HFF-Myc (cell line): Measurements from ENCODE around the gene DPH3.
A peak's percentile ranks its signal among the peaks of the same experiment; 100 is the strongest.

Experiments used
- DNase-seq: peaks from one replicate; pipeline ENCODE4 v3.0.0-alpha.2; 2011; ENCODE audit warnings: low read depth; ENCODE audit errors: extremely low read depth
- H3K4me3 ChIP-seq: replicated peaks from 2 replicates; pipeline ENCODE4 v1.5.1; 2011; ENCODE audit warnings: low read depth, mild to moderate bottlenecking, control low read depth, low read length
- TF ChIP-seq, protein P1 (sequence below): IDR thresholded peaks from 2 replicates; pipeline ENCODE4 v1.5.1; 2012; ENCODE audit warnings: mild to moderate bottlenecking, low read depth, low read length, control low read depth; ENCODE audit errors: missing control alignments

The DPH3 gene

DNA sequence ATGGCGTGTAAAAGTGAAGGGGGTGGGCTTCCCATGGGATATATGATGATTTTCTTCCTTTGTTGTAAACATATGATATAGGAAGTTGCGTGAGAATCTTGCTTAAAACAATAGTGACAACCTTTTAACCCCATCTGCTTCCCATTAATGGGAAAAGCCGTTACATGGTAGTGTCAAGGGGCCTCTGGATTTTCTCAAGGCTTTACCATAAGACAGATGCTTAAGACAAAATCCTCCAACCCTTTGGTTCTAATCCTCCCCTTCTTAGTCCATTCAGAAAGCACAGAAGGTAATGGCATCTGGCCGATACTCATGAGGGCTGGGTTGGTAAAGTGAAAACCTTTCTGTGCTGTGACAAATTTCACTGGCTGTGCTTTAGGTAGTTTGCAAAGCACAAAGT, 25.0 kb downstream of the DPH3 start:
- no peak overlapping the region for H3K4me3 ChIP-seq
- DNase-seq, result peak; percentile 48
- TF ChIP-seq, protein P1, sequence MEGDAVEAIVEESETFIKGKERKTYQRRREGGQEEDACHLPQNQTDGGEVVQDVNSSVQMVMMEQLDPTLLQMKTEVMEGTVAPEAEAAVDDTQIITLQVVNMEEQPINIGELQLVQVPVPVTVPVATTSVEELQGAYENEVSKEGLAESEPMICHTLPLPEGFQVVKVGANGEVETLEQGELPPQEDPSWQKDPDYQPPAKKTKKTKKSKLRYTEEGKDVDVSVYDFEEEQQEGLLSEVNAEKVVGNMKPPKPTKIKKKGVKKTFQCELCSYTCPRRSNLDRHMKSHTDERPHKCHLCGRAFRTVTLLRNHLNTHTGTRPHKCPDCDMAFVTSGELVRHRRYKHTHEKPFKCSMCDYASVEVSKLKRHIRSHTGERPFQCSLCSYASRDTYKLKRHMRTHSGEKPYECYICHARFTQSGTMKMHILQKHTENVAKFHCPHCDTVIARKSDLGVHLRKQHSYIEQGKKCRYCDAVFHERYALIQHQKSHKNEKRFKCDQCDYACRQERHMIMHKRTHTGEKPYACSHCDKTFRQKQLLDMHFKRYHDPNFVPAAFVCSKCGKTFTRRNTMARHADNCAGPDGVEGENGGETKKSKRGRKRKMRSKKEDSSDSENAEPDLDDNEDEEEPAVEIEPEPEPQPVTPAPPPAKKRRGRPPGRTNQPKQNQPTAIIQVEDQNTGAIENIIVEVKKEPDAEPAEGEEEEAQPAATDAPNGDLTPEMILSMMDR, result no peak

DNA sequence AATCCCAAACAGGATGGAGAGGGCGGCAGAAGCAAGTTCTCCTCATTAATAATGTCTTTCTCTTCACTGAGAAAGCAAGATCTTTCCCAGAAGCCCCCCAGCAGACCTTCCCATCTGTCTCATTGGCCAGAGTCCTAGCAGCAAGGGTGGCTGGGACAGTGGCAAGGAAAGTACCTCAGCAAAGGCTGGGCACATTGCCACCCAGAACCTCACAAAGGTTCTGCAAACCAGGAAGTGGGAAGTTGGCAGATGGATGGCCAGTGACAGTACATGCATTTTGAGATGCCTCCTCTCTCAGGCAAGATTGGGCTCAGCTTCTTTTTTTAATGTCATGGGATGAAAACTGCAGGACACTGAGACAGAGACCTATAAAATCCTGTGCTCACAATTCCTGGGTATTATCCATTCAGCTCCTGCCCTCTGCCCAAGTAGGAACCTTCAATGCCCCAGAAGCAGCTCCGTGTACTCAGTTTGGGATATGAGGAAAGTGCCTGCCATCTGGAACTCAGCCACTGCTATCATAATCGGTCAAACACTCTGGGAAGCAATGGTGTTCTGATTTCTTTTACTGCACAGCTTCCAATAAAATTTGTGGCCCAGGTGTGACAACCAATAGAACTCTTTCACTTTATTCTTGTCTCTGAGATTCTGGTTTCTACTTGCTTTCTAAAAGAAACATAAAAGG, 25.5 kb downstream of the DPH3 start:
- H3K4me3 ChIP-seq, result no peak overlapping the region
- no peak for DNase-seq
- TF ChIP-seq, protein P1, result no peak

DNA sequence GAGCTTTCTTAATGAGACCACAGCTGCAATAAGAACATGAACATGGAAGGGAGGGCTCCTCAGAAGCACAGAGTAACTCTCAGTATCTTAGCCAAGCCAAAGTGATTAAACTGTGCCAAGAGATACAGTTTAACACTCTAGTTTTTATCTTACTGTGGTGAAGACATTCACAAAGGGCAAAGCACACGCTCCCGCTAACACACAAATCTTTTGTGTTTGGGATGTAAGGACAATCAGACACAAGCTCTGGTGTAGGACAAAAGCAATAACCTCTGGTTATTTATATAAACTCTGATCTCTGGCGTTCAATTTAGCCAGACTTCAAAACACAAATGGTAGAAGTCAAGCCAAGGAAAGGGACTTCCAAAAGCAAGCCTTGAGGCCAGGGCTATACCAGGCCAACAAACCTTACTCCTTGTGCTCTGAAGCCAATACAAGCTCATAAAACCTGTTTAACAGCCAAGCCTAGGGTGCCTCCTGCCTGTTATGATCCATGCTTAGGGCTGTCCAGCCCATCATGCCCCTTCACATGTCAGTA, 27.8 kb downstream of the DPH3 start:
- TF ChIP-seq, protein P1, result no peak
- no peak overlapping the region for H3K4me3 ChIP-seq
- DNase-seq, result no peak

DNA sequence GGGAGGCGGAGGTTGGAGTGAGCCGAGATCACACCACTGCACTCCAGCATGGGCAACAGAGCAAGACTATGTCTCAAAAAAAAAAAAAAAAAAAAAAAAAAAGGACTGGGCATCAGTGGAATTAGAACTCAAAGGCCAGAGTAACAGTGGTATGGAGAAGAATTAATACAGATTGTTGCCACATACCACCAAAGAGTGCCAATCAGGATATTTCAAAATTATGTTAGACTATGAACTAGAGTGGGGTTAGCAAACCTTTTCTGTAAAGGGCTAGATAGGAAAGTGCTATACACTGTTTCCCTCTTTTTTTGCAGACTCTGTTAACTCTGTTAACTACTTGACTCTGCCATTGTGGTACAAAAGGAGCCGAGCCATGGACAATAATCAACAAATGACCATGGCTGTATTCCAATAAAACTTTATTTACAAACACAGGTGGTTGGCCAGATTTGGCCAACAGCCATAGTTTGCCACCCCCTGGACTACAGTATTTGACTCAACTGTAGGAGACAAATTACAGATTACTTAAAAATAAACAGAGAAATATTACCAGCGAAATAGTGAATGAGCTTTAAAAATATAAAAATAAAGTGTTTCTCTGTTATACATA, 28.6 kb downstream of the DPH3 start:
- DNase-seq, result no peak
- H3K4me3 ChIP-seq, result no peak overlapping the region
- TF ChIP-seq, protein P1, result no peak

DNA sequence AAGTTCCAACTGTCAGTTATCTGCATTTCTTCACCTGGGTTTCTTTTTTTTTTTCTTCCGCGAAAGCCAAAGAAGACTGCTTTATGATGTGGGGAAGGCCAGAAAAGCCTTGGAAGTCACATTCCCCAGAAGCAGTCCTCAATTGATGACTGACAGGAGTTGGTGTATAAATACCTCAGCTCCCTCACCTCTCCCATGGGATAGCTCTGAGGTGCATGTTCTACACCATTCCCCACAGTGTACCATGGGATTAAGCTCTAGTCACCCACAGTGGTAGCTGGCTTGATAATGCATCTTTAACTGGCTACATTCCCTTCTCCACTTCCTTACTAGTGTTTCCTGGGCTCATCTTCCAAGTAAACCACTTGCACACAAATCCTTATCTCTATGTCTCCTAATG, 30.5 kb downstream of the DPH3 start:
- no peak overlapping the region for H3K4me3 ChIP-seq
- no peak for DNase-seq
- TF ChIP-seq, protein P1, result no peak

DNA sequence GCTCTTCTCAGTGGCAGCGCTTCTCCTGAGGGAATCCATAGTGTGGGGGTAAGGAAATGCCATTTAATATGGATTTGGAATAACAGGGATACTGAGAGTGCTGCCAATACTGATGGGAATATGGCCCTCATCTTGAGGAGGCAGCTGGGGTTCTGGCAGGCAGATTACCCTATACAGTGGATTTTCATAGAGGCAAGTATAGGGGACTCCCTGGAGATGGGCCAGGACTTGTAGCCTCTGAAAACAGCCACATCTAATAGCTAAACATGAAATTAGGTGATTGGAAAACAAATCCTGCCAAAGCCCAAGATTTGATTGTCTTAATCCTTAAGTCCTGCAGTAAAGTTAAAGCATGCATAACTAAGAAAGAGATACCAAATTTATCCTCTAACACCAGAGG, 30.9 kb downstream of the DPH3 start:
- DNase-seq, result no peak
- TF ChIP-seq, protein P1, result no peak
- H3K4me3 ChIP-seq, result no peak overlapping the region
